SK-N-MC (cell line): ENCODE results near the gene TNS2.
A peak's percentile ranks its signal among the peaks of the same experiment; 100 is the strongest.

Experiments
- DNase-seq: peaks from one replicate; pipeline ENCODE4 v3.0.0-alpha.2; 2011; ENCODE audit warnings: low read depth, low spot score
- H3K27ac ChIP-seq: fragments of 200-600 bp; sonication (generic); 2 replicates; pipeline ENCODE4 v1.5.1; 2016; ENCODE audit warnings: mixed run types
- H3K36me3 ChIP-seq: fragments of 200-600 bp; sonication (generic); 2 replicates; pipeline ENCODE4 v1.6.1; 2017; ENCODE audit warnings: antibody characterized with exemption, low read length, mixed read lengths; ENCODE audit not compliant: insufficient read depth
- H3K4me3 ChIP-seq: fragments of 200-600 bp; sonication (generic); 2 replicates; pipeline ENCODE4 v1.5.1; 2016
- H3K9ac ChIP-seq: fragments of 200-600 bp; sonication (generic); 2 replicates; pipeline ENCODE4 v1.8.0; 2017; ENCODE audit warnings: mixed run types, mixed read lengths; ENCODE audit not compliant: insufficient read length
- H3K9me3 ChIP-seq: fragments of 200-600 bp; sonication (generic); 2 replicates; pipeline ENCODE4 v1.6.1; 2017; ENCODE audit warnings: low read depth, mild to moderate bottlenecking, antibody characterized with exemption, low read length, moderate library complexity, mixed read lengths
- EZH2 ChIP-seq: fragments of 200-600 bp; sonication (generic); IDR thresholded peaks from one replicate; pipeline ENCODE4 v1.6.1; 2017; ENCODE audit warnings: antibody characterized with exemption
- FOXP2 ChIP-seq: optimal IDR thresholded peaks from 2 replicates; pipeline ENCODE3; 2011; ENCODE audit warnings: mild to moderate bottlenecking, moderate library complexity; ENCODE audit not compliant: insufficient read depth; ENCODE audit errors: extremely low read length, control extremely low read depth
- POLR2AphosphoS5 ChIP-seq: IDR thresholded peaks from 2 replicates; pipeline ENCODE4 v1.6.1; 2012; ENCODE audit warnings: mild to moderate bottlenecking, low read depth, low read length, borderline replicate concordance

The TNS2 gene, protein sequence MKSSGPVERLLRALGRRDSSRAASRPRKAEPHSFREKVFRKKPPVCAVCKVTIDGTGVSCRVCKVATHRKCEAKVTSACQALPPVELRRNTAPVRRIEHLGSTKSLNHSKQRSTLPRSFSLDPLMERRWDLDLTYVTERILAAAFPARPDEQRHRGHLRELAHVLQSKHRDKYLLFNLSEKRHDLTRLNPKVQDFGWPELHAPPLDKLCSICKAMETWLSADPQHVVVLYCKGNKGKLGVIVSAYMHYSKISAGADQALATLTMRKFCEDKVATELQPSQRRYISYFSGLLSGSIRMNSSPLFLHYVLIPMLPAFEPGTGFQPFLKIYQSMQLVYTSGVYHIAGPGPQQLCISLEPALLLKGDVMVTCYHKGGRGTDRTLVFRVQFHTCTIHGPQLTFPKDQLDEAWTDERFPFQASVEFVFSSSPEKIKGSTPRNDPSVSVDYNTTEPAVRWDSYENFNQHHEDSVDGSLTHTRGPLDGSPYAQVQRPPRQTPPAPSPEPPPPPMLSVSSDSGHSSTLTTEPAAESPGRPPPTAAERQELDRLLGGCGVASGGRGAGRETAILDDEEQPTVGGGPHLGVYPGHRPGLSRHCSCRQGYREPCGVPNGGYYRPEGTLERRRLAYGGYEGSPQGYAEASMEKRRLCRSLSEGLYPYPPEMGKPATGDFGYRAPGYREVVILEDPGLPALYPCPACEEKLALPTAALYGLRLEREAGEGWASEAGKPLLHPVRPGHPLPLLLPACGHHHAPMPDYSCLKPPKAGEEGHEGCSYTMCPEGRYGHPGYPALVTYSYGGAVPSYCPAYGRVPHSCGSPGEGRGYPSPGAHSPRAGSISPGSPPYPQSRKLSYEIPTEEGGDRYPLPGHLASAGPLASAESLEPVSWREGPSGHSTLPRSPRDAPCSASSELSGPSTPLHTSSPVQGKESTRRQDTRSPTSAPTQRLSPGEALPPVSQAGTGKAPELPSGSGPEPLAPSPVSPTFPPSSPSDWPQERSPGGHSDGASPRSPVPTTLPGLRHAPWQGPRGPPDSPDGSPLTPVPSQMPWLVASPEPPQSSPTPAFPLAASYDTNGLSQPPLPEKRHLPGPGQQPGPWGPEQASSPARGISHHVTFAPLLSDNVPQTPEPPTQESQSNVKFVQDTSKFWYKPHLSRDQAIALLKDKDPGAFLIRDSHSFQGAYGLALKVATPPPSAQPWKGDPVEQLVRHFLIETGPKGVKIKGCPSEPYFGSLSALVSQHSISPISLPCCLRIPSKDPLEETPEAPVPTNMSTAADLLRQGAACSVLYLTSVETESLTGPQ (N-terminal part only)

DNA sequence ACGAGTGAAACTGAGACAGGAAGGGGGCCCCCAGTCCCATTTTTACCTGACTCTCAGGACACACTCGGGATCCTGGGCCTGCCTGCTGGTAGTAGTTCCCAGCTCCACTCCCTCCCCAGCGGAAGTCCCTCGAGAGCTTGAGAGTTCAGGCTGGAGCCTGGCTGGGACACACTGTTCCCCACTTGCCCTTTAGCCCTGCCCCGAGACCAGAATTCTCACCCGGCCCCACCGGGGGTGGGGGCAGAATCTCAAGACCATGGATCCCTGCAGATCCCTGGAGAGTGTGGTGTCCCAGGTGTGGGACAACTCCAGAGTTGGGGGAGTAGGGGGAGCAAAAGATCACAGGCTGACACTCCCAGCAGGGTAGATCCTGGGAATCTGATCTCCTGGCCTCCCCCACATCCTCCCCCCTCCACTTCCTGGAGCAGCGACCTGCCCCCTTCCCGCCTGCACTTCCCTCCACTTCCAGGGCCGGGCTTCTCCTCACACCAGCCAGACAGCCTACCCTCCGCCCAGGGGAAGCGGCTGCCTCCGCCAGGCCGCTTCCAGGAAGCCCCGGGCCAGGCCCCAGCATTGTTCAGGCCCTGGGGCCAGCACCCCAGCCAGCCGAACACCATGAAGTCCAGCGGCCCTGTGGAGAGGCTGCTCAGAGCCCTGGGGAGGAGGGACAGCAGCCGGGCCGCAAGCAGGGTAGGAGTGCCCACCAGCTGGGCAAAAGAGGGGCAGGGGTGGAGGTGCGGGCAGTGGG is at the start of gene TNS2:
TNS2 (plus strand) TSS at position 495 of the 748 bp plus-strand sequence; CDS start at position 616, 121 bp downstream.
- Histone ChIP-seq H3K9me3 (no peaks in the 10 kb centered on the region), H3K9ac (peak within 1 kb of the TSS; percentile 20), H3K36me3 (no peaks in the 10 kb centered on the region), H3K4me3 (peak within 1 kb of the TSS; percentile 78), H3K27ac (peak within 1 kb of the TSS; percentile 81)
- TF ChIP-seq POLR2AphosphoS5 (no peak), EZH2 (no peak), FOXP2 (no peak)
- DNase-seq: no peak

DNA sequence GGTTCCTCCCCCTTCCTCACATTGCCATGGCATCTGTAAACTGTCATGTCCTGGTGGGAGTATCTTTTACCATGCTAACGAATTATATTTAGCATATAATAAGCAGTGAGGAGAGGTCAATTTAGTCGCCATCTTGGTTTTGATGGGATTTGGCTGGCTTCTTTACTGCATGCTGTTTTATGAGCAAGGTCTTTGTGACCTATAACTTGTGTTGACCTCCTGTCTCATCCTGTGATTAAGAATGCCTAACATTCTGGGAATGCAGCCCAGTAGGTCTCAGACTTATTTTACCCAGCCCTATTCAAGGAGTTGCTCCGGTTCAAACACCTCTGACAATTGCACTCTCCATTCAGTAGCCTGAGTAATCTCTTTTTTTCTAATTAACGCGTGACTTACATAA is 45.7 kb upstream of the TNS2 start:
- peaks cover 19% of the 10 kb centered on the region for H3K36me3 ChIP-seq
- TF ChIP-seq FOXP2 (no peak), EZH2 (no peak), POLR2AphosphoS5 (no peak)
- peak overlapping the region; percentile 91 for H3K27ac ChIP-seq
- no peak overlapping the region for H3K4me3 ChIP-seq
- no peak overlapping the region for H3K9ac ChIP-seq
- no peak for DNase-seq
- no peaks in the 10 kb centered on the region for H3K9me3 ChIP-seq

DNA sequence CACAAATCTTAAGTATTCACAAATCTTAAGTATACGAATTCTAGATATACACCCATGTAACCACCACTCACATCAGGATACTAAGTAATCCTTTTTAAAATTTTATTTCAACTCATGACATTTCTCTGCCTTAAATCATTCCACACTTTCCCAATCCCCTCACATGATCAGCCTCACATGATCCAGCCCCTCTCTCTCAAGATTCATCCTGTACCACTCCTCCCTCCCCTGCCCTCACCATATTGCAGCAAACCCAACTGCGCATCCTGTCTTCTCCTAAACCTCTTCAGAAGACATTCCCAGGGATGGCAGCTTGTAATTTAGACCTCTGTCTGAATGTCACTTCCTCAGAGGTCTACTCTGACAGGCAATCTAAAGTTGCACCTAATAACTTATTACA is 45.3 kb upstream of the TNS2 start:
- Histone ChIP-seq H3K27ac (peak overlapping the region; percentile 91), H3K36me3 (peaks cover 23% of the 10 kb centered on the region), H3K9ac (peak overlapping the region; percentile 91), H3K9me3 (no peaks in the 10 kb centered on the region), H3K4me3 (peak overlapping the region; percentile 98)
- DNase-seq: no peak
- TF ChIP-seq EZH2 (no peak), POLR2AphosphoS5 (no peak), FOXP2 (no peak)

DNA sequence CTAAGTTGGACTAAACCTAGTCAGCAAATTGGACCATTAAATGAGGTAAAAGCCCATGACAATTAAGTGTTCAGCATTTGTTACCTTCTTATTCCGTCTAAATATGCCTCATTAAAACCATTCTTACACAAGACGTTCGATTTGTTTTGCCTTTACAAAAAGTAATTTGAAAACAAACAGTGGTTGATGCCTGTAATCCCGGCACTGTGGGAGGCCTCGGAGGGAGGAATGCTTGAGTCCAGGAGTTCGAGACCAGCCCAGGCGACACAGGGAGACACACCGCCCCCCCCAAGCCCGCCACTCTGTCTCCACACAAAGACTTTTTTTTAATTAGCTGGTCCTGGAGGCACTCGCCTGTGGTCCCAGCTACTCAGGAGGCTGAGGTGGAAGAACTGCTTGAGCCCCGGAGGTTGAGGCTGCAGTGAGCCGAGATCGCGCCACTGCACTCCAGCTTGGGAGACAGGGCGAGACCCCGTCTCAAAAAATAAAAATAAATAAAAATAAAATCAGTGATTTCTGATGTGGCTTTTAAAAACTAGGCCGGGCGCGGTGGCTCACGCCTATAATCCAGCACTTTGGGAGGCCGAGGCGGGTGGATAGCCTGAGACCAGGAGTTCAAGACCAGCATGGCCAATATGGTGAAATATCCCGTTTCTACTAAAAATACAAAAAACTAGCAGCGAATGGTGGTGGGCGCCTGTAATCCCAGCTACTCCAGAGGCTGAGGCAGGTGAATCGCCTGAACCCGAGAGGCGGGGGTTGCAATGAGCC is 44.5 kb upstream of the TNS2 start:
- DNase-seq: no peak
- no peaks in the 10 kb centered on the region for H3K9me3 ChIP-seq
- no peak for TF ChIP-seq FOXP2
- TF ChIP-seq POLR2AphosphoS5: no peak
- no peak for TF ChIP-seq EZH2

DNA sequence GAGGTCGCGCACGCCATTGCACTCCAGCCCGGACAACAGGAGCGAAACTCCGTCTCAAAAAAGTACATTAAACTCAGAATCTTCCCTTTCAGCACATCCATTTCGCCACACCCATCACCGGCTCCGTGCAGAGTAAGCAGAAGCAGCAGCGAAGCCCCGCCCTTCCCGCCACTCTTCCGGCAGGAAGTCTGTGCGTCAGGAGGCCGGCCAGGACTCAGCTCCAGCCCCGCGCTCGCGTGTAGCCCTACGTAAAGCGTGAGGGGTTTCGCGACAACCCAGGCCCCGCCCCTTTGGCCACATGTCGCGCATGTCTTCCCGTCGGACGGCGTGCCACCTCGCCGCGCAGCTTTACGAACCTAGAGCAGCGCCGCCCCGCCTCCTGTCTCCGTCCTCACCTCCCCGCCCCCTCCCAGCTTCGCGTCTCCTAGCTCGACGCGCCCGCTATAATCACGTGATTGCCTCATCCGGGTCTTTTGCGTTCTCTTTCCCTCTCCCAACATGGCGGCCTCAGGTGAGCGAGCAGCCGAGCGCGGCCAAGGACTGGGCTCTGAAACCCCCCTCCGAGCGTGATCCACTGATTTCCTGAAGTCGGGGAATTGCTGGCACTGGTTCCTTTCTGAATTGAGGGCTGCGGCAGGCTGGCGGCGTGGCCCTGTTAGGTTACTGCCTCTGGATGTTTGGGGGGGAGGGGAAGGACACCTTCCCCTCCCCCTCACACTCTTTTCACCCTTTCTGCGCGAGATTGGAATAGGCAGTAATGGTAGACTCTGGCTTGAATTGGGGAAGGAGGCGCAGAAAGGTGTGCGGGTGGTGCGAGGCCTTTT is 43.7 kb upstream of the TNS2 start, which contains the start of gene EIF4B:
EIF4B (plus strand) TSS at position 471 of the 824 bp plus-strand sequence; CDS start at position 499, 28 bp downstream.
- TF ChIP-seq POLR2AphosphoS5 (peak; percentile 70), EZH2 (no peak), FOXP2 (peak; percentile 64)
- Histone ChIP-seq H3K4me3 (peak within 1 kb of the TSS; percentile 98), H3K36me3 (peaks cover 39% of the 10 kb centered on the region), H3K27ac (peak within 1 kb of the TSS; percentile 99), H3K9me3 (no peaks in the 10 kb centered on the region), H3K9ac (peak within 1 kb of the TSS; percentile 99)
- peak; percentile 97 for DNase-seq

More for the DNA sequence above, 44.5 kb upstream of the TNS2 start:
- peak overlapping the region; percentile 91 for H3K27ac ChIP-seq
- H3K4me3 ChIP-seq: peak overlapping the region; percentile 98
- peak overlapping the region; percentile 91 for H3K9ac ChIP-seq
- peaks cover 31% of the 10 kb centered on the region for H3K36me3 ChIP-seq

DNA sequence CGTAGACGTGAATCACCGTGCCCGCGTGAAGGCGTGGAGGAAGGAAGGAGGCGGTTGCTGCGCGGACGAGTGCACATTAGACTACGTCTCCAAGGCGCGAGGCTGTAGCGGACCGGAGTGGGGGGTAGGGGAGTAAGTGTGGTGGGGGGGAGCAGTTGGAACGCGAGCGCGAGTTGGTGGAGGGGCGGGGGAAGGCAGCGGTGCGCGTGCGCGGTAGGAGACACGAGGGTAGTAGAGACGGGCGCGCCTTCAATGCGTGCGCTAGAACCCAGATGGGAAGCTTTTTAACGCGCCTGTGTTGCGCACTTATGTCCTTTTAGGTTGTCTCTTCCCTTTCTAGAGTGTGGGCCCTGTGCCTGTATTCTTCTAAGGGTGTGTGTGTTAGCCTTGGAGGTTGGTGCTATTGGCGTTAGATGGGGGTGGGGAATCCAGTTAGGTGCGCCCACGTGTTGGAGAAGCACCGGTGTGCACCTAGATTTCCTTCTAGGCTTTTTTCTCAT is 43.0 kb upstream of the TNS2 start:
- Histone ChIP-seq H3K9ac (peak overlapping the region; percentile 99), H3K36me3 (peaks cover 46% of the 10 kb centered on the region), H3K4me3 (peak overlapping the region; percentile 98), H3K9me3 (no peaks in the 10 kb centered on the region), H3K27ac (peak overlapping the region; percentile 99)
- TF ChIP-seq EZH2 (no peak), POLR2AphosphoS5 (peak; percentile 74)
- no peak for DNase-seq
